AG08395 (cell line): Measurements from ENCODE around the gene C1QTNF3.
A peak's percentile ranks its signal among the peaks of the same experiment; 100 is the strongest.
"Not testable (repeated sequence)": the region's sequence is repeated elsewhere in the genome, so short reads cannot be mapped to it uniquely, and the experiment has no call there.

Source experiments
- DNase-seq: peaks from one replicate; pipeline ENCODE4 v3.0.0; 2012; ENCODE audit warnings: mixed read lengths, low spot score

Gene C1QTNF3

GRCh38 chr5:34043099-34043876 is at the start of gene C1QTNF3:
TSS of gene C1QTNF3 (minus strand) at chr5:34043213. CDS start at chr5:34043125, 88 bp downstream.
- peak; percentile 21 for DNase-seq

- DNase-seq: not testable (repeated sequence)
Observed at GRCh38 chr5:34091039-34091438, 48.0 kb upstream of the C1QTNF3 start.

- DNase-seq: not testable (repeated sequence)
Observed at GRCh38 chr5:34089802-34090201, 46.8 kb upstream of the C1QTNF3 start.

- not testable (repeated sequence) for DNase-seq
Observed at GRCh38 chr5:34087728-34088127, 44.7 kb upstream of the C1QTNF3 start.

GRCh38 chr5:34083898-34084297 is 40.9 kb upstream of the C1QTNF3 start:
- DNase-seq: not testable (repeated sequence)

- DNase-seq: not testable (repeated sequence)
Observed at GRCh38 chr5:34079505-34079904, 36.5 kb upstream of the C1QTNF3 start.

- DNase-seq: not testable (repeated sequence)
Observed at GRCh38 chr5:34077636-34078035, 34.6 kb upstream of the C1QTNF3 start.

- not testable (repeated sequence) for DNase-seq
Observed at GRCh38 chr5:34076719-34077364, 33.8 kb upstream of the C1QTNF3 start.

GRCh38 chr5:34074472-34074871 is 31.5 kb upstream of the C1QTNF3 start:
- not testable (repeated sequence) for DNase-seq

- DNase-seq: not testable (repeated sequence)
Observed at GRCh38 chr5:34074071-34074470, 31.1 kb upstream of the C1QTNF3 start.

GRCh38 chr5:34070626-34071025 is 27.6 kb upstream of the C1QTNF3 start:
- DNase-seq: not testable (repeated sequence)

- no peak for DNase-seq
Observed at GRCh38 chr5:34064656-34065055, 21.6 kb upstream of the C1QTNF3 start.

- no peak for DNase-seq
Observed at GRCh38 chr5:34062419-34062818, 19.4 kb upstream of the C1QTNF3 start.

GRCh38 chr5:34061993-34062392 is 19.0 kb upstream of the C1QTNF3 start:
- no peak for DNase-seq

GRCh38 chr5:34059977-34060376 is 17.0 kb upstream of the C1QTNF3 start:
- no peak for DNase-seq

- no peak for DNase-seq
Observed at GRCh38 chr5:34058532-34058931, 15.5 kb upstream of the C1QTNF3 start.

- DNase-seq: no peak
Observed at GRCh38 chr5:34057569-34057968, 14.6 kb upstream of the C1QTNF3 start.

GRCh38 chr5:34057118-34057517 is 14.1 kb upstream of the C1QTNF3 start:
- no peak for DNase-seq

GRCh38 chr5:34055667-34056066 is 12.7 kb upstream of the C1QTNF3 start:
- no peak for DNase-seq

GRCh38 chr5:34054400-34054729 is 11.4 kb upstream of the C1QTNF3 start:
- DNase-seq: no peak

- DNase-seq: no peak
Observed at GRCh38 chr5:34053571-34054399, 10.8 kb upstream of the C1QTNF3 start.

- peak; percentile 91 for DNase-seq
Observed at GRCh38 chr5:34053133-34053532, 10.1 kb upstream of the C1QTNF3 start.
